Cardiac muscle cell (in vitro differentiated cells and primary cell): Measurements from ENCODE around the gene RAB7A. TPM values are rescaled to one million over a fixed set of nuclear protein-coding genes. Genes with fewer than 3 reads are reported as not detected.

Source experiments
- DNase-seq, 2 donors: peaks; one replicate each; pipeline versions ENCODE4 v3.0.0 to v3.0.0-alpha.2; 2010 to 2017; ENCODE audit warnings: low read depth in 1 of 2, low spot score in 1 of 2
- H3K27ac ChIP-seq: fragments of 200-600 bp; sonication (generic); 2 replicates; pipeline ENCODE4 v1.5.1; 2016
- H3K27me3 ChIP-seq: fragments of 200-600 bp; sonication (generic); 2 replicates; pipeline ENCODE4 v1.6.0; 2016; ENCODE audit warnings: control low read depth
- H3K36me3 ChIP-seq: fragments of 200-600 bp; sonication (generic); 2 replicates; pipeline ENCODE4 v1.5.1; 2016; ENCODE audit warnings: control low read depth
- H3K4me1 ChIP-seq: fragments of 200-600 bp; sonication (generic); 2 replicates; pipeline ENCODE4 v1.8.1; 2017; ENCODE audit warnings: low read depth, mild to moderate bottlenecking, mixed run types
- H3K4me3 ChIP-seq: fragments of 200-600 bp; sonication (generic); 2 replicates; pipeline ENCODE4 v1.5.1; 2016; ENCODE audit warnings: mild to moderate bottlenecking
- H3K9me3 ChIP-seq: fragments of 200-600 bp; sonication (generic); 2 replicates; pipeline ENCODE4 v1.5.1; 2017; ENCODE audit warnings: low read depth, mild to moderate bottlenecking, control low read depth
- polyA plus RNA-seq: library from polyadenylated mRNA; unstranded; fragments of >200 nt; fragmentation: Nextera tagmentation; extraction: Ambion mirVana; gene quantifications from 2 replicates; pipeline ENCODE4 v1.2.1, GENCODE V29; 2016
- total RNA-seq: library from RNA; depleted of rRNA; stranded (reverse); fragments of >200 nt; gene quantifications from 2 replicates; pipeline ENCODE4 v1.2.3, GENCODE V29; 2016
- TF ChIP-seq, protein P1 (sequence below): IDR thresholded peaks from 2 replicates; pipeline ENCODE4 v1.5.1; 2012; ENCODE audit warnings: low read depth, mild to moderate bottlenecking, low read length

The RAB7A gene
- total and polyA plus RNA-seq, 2 experiments from 2014 or later: 62.3 to 189 TPM

- no peaks in the 10 kb centered on the region for H3K4me1 ChIP-seq
- no peaks in the 10 kb centered on the region for H3K36me3 ChIP-seq
- H3K27me3 ChIP-seq: no peaks in the 10 kb centered on the region
- no peak for DNase-seq
- H3K9me3 ChIP-seq: no peaks in the 10 kb centered on the region
- TF ChIP-seq, protein P1, sequence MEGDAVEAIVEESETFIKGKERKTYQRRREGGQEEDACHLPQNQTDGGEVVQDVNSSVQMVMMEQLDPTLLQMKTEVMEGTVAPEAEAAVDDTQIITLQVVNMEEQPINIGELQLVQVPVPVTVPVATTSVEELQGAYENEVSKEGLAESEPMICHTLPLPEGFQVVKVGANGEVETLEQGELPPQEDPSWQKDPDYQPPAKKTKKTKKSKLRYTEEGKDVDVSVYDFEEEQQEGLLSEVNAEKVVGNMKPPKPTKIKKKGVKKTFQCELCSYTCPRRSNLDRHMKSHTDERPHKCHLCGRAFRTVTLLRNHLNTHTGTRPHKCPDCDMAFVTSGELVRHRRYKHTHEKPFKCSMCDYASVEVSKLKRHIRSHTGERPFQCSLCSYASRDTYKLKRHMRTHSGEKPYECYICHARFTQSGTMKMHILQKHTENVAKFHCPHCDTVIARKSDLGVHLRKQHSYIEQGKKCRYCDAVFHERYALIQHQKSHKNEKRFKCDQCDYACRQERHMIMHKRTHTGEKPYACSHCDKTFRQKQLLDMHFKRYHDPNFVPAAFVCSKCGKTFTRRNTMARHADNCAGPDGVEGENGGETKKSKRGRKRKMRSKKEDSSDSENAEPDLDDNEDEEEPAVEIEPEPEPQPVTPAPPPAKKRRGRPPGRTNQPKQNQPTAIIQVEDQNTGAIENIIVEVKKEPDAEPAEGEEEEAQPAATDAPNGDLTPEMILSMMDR: no peak
- H3K27ac ChIP-seq: no peak overlapping the region
- H3K4me3 ChIP-seq: no peak overlapping the region
These were observed 18.0 kb upstream of the RAB7A start for GRCh38 chr3:128707928-128708494.

- no peaks in the 10 kb centered on the region for H3K36me3 ChIP-seq
- H3K4me1 ChIP-seq: no peaks in the 10 kb centered on the region
- no peaks in the 10 kb centered on the region for H3K9me3 ChIP-seq
- no peaks in the 10 kb centered on the region for H3K27me3 ChIP-seq
- no peak for DNase-seq
- no peak overlapping the region for H3K4me3 ChIP-seq
- TF ChIP-seq, protein P1: no peak
- no peak overlapping the region for H3K27ac ChIP-seq
These were observed 16.9 kb upstream of the RAB7A start for GRCh38 chr3:128709038-128709437.

DNA sequence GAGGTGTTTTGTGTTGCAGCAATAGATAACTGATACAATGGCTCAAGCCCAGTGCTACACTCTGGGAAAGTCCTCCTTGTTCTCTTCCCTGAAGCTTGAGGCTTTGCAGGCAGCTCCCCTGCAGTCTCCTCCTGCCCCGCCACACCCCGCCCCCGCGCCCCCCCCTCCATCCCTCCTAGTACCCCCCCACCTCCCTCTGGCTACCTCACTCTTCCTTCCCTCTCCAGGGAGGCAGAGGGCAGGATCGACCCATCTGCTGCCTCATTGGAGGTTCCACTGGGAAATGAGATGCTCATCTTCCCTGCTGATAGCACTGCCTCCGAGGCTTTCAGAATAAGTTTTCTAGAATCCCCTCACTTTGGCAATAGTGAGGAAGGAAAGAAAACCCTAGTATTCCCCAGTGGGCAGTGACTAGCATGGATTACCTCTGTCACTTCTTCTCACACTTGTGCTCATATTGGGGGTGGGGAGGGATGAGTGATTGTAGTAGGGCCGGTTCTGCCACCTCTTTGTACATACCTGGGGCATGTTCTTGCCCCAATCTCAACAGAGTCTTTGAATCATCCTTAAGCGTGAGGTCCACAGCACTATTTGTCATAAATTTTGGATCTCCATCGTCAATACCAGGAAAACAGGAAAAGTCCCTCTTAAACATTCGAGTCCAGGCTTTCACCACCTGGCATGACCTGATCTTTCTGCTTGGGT is 16.3 kb upstream of the RAB7A start:
- no peak for DNase-seq
- Histone ChIP-seq H3K9me3 (no peaks in the 10 kb centered on the region), H3K36me3 (no peaks in the 10 kb centered on the region), H3K4me3 (no peak overlapping the region), H3K4me1 (no peaks in the 10 kb centered on the region), H3K27me3 (no peaks in the 10 kb centered on the region), H3K27ac (no peak overlapping the region)
- TF ChIP-seq, protein P1: no peak

DNA sequence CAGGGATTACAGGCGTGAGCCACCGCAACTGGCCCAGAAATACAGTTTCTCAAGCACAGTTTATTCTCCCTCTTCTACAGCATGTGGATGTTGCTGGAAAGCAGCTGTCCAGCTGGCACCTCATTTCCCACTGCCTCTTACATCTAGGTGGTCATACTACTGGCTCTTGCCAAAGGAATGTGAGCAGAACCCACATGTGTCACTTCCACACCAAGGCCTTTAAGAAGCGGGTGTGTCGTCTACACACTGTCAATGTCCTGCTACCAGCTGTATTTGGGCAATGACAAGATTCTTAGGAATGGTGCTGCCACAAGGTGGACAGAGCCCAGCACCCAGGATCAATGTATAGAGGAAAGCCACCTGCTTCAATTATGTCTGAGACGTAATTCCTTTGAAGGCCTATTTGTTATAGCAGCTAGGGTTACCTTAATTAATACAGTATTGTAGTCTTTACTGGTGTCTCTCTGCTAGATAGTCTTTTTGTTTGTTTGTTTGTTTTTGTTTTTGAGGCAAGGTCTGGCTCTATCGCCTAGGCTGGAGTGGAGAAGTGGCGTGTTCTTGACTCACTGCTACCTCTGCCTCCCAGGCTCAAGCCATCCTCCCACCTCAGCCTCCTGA is 15.1 kb upstream of the RAB7A start:
- TF ChIP-seq, protein P1: no peak
- Histone ChIP-seq H3K27ac (no peak overlapping the region), H3K4me3 (no peak overlapping the region), H3K27me3 (no peaks in the 10 kb centered on the region), H3K4me1 (no peaks in the 10 kb centered on the region), H3K9me3 (no peaks in the 10 kb centered on the region), H3K36me3 (no peaks in the 10 kb centered on the region)
- DNase-seq: no peak

DNA sequence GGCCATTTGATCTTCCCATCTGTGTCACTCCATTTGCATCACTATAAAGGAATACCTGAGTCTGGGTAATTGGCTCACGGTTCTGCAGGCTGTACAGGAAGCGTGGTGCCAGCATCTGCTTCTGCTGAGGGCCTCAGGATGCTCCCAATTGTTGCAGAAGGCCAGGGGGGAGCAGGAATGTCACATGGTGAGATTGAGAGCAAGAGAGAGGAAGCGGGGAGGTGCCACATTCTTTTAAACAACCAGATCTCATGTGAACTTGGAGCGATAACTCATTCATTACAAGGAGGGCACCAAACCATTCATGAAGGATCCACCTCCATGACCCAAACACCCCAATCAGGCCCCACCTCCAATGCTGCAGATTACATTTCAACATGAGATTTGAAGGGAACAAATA is 13.1 kb upstream of the RAB7A start:
- TF ChIP-seq, protein P1: no peak
- H3K36me3 ChIP-seq: no peaks in the 10 kb centered on the region
- DNase-seq: no peak
- H3K27ac ChIP-seq: no peak overlapping the region
- H3K4me1 ChIP-seq: no peaks in the 10 kb centered on the region
- H3K27me3 ChIP-seq: no peaks in the 10 kb centered on the region
- H3K9me3 ChIP-seq: no peaks in the 10 kb centered on the region
- no peak overlapping the region for H3K4me3 ChIP-seq
